ENCODE measurements around the gene GALT.

GRCh38 chr9:34688329-34689115 is 42.0 kb downstream of the GALT start:
- TF ChIP-seq, protein P1, sequence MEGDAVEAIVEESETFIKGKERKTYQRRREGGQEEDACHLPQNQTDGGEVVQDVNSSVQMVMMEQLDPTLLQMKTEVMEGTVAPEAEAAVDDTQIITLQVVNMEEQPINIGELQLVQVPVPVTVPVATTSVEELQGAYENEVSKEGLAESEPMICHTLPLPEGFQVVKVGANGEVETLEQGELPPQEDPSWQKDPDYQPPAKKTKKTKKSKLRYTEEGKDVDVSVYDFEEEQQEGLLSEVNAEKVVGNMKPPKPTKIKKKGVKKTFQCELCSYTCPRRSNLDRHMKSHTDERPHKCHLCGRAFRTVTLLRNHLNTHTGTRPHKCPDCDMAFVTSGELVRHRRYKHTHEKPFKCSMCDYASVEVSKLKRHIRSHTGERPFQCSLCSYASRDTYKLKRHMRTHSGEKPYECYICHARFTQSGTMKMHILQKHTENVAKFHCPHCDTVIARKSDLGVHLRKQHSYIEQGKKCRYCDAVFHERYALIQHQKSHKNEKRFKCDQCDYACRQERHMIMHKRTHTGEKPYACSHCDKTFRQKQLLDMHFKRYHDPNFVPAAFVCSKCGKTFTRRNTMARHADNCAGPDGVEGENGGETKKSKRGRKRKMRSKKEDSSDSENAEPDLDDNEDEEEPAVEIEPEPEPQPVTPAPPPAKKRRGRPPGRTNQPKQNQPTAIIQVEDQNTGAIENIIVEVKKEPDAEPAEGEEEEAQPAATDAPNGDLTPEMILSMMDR (IDR thresholded peaks at IDR 0.05): no peak
- no peak for TF ChIP-seq EZH2 (IDR thresholded peaks at IDR 0.05; ENCODE audit: borderline replicate concordance, insufficient read depth, low read depth, low read length, poor library complexity, severe bottlenecking)
